HAP-1 (cell line): ENCODE results near the gene RUNX2.
"Not testable (repeated sequence)": the region's sequence is repeated elsewhere in the genome, so short reads cannot be mapped to it uniquely, and the experiment has no call there.

Experiments used
- DNase-seq, 2 experiments: peaks; one replicate each; pipeline ENCODE4 v3.0.0-alpha.2; 2016 to 2020; ENCODE audit warnings: low spot score in 2 of 2
- H3K27me3 ChIP-seq: fragments of 250-450 bp; sonication (Bioruptor Pico); 2 replicates; pipeline ENCODE4 v1.5.1; 2020; ENCODE audit warnings: low read depth, mild to moderate bottlenecking, moderate library complexity
- H3K36me3 ChIP-seq: fragments of 250-450 bp; sonication (Bioruptor Pico); replicated peaks from 2 replicates; pipeline ENCODE4 v1.5.1; 2020; ENCODE audit warnings: mild to moderate bottlenecking
- H3K4me1 ChIP-seq: fragments of 250-450 bp; sonication (Bioruptor Pico); 2 replicates; pipeline ENCODE4 v1.5.1; 2020; ENCODE audit warnings: mild to moderate bottlenecking
- H3K4me3 ChIP-seq: fragments of 250-450 bp; sonication (Bioruptor Pico); 2 replicates; pipeline ENCODE4 v1.5.1; 2020; ENCODE audit warnings: mild to moderate bottlenecking, moderate library complexity
- H3K9me3 ChIP-seq: fragments of 250-450 bp; sonication (Bioruptor Pico); 2 replicates; pipeline ENCODE4 v1.5.1; 2020; ENCODE audit warnings: mild to moderate bottlenecking, moderate library complexity
- in situ Hi-C: fragments of 300-500 bp; cut with MboI; formaldehyde crosslinking; loops from 3 replicates; pipeline ENCODE4 v1.14.3; 2020; ENCODE audit warnings: low sequenced_read_pairs, inconsistent platforms, mixed read lengths

The RUNX2 gene

DNA sequence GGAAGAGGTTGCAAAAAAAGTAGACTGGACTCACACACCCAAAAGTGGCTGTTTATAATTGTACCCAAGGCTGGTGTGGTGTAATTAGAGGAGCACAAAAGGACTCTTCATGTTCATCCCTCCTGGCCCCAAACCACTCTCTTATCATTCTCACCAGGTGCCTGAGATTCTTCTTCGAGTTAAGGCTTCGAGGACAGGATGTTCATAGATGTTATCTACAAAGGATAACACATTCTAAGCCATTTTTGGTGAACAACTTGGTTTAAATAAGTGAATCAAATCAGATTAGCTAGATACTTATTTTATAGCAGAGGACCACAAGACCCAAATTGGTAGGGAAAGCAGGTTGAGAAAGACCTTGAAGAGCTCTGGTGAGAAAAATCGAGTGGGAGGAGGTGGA lies 122.7 kb downstream of the RUNX2 start:
- H3K27me3 ChIP-seq: peaks cover 6% of the 10 kb centered on the region; the same call in 1 of the 2 replicates
- no peak overlapping the region for H3K4me3 ChIP-seq
- no peaks in the 10 kb centered on the region for H3K9me3 ChIP-seq
- DNase-seq: no peak
- H3K4me1 ChIP-seq: peaks cover 4% of the 10 kb centered on the region
- in situ Hi-C loops: no loop called here
- no peaks in the 10 kb centered on the region for H3K36me3 ChIP-seq

DNA sequence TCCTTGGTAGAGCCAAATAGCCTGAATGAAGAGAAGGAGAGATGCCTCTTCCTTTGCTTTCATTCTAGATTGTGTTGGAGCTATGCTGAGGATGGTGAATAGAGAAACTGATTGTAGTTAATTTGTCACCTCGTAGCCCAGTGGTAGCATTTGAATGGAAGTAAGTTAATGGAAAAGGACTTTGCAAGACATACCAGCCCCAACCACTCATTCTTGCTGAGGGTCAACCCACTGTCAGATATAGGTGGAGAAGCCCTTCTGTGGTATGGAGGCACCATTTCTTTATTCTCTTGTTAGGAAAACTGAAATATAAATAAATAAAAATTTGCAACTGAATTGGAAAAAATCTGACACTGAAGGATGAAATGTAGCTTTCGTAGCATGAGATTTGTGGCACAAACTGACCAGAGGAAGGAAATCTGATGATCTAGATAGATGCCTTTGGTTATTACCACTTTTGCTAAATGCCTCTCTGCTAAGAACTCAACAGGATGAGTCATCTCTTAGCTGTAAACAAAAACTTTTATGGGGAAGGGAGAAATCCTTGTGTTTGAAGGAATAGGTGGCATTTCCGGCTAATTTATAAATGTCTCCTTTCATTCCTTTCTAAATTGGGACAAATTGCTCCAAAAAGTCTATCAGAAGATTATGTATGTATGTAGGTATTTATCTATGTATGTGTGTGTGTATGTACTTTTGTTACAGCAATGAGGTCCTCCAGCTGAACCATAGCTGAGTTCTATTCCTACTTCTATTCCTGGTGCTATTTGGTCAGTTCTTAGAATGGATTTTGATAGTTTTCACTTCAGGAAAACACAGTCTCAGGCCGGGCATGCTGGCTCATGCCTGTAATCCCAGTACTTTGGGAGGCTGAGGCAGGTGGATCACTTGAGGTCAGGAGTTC lies 126.1 kb downstream of the RUNX2 start:
- no peaks in the 10 kb centered on the region for H3K4me1 ChIP-seq
- DNase-seq: no peak
- no peak overlapping the region for H3K4me3 ChIP-seq
- no peaks in the 10 kb centered on the region for H3K9me3 ChIP-seq
- peaks cover 6% of the 10 kb centered on the region for H3K27me3 ChIP-seq
- no peaks in the 10 kb centered on the region for H3K36me3 ChIP-seq
- in situ Hi-C loops: no loop called here

DNA sequence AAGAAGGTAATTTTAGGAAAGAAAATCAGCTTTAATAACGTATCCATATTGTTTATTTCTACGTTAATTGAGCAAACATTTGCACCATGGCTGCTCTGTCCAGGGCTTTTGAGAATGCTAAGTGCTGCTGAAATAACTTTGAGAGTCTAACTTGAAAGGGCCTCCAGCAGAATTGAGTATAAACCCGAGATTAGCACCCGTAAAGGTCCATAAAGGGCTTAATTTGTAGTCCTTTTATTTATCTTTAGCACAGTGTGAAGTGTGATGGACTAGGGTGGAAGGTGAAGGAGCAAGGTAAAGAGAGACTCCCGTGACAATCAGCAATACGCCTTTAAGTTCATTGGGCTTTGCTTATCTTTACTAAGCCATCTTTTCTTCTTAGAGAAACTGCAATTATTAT lies 127.3 kb downstream of the RUNX2 start:
- in situ Hi-C loops: no loop called here
- H3K4me1 ChIP-seq: no peaks in the 10 kb centered on the region
- no peak for DNase-seq
- no peaks in the 10 kb centered on the region for H3K9me3 ChIP-seq
- H3K4me3 ChIP-seq: no peak overlapping the region
- H3K27me3 ChIP-seq: peaks cover 6% of the 10 kb centered on the region
- no peaks in the 10 kb centered on the region for H3K36me3 ChIP-seq

DNA sequence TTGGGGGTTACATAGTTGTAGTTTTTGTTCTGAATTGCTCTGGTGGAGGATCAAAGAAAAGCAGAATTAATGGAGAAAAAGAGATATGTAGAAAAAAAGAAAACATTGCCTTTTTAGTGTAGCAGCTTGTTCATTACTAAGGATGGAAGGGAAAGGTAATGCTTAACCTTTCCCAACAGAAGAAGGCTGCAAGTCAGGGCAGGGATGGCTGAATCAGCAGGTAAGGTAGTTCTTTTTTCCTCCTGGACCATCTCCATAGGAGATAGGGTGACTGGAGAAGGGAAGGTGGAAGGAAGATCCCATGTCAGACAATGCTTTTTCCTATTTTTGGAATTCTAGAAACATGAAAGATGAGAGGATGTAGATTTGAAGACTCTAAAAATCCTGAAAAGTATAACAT lies 129.0 kb downstream of the RUNX2 start:
- in situ Hi-C loops: no loop called here
- no peaks in the 10 kb centered on the region for H3K36me3 ChIP-seq
- no peak overlapping the region for H3K4me3 ChIP-seq
- no peak for DNase-seq
- peaks cover 2% of the 10 kb centered on the region for H3K27me3 ChIP-seq
- no peaks in the 10 kb centered on the region for H3K4me1 ChIP-seq
- no peaks in the 10 kb centered on the region for H3K9me3 ChIP-seq

DNA sequence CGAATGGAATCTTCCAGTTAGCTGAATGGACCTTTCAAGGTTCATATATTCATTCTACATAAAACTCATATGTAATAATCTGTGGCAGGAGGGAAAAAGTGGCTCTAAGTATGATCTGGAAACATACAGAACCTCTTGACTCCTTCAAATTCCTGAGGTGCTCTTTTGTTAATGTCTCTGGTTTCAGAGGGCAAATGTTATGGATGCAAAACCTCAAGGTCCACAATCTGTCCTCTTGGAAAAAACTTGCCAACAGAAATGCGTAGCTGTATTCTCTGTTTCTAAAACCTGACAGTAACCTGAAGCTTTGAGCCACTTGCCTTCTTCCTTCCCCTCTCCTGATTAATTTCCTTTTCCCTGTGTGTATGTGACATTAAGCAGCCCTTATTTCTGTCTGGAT lies 130.5 kb downstream of the RUNX2 start:
- Histone ChIP-seq H3K4me3 (no peak overlapping the region), H3K4me1 (no peaks in the 10 kb centered on the region), H3K9me3 (no peaks in the 10 kb centered on the region), H3K27me3 (no peaks in the 10 kb centered on the region; the same call in none of the 2 replicates), H3K36me3 (no peaks in the 10 kb centered on the region)
- DNase-seq: no peak
- in situ Hi-C loops: no loop called here

DNA sequence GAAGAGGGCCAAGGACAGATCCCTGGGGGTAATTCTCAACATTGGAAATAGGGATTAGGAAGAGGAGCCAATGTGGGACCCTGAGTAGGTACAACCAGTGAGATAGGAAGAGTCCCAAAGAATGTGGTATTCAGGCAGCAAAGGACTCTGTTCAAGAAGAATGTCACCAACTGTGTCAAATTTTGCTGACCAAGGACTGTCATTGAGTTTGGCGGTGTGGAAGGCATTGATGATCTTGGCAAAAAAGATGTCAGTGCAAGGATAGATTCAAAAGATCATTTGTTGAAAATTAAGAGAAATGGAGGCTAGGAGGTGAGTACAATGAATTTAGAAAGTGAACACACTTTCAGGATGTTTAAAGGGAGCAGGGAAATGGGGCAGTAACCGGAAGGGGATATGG lies 132.0 kb downstream of the RUNX2 start:
- in situ Hi-C loops: no loop called here
- Histone ChIP-seq H3K27me3 (no peaks in the 10 kb centered on the region; the same call in none of the 2 replicates), H3K36me3 (no peaks in the 10 kb centered on the region), H3K9me3 (no peaks in the 10 kb centered on the region), H3K4me3 (no peak overlapping the region), H3K4me1 (no peaks in the 10 kb centered on the region)
- no peak for DNase-seq

DNA sequence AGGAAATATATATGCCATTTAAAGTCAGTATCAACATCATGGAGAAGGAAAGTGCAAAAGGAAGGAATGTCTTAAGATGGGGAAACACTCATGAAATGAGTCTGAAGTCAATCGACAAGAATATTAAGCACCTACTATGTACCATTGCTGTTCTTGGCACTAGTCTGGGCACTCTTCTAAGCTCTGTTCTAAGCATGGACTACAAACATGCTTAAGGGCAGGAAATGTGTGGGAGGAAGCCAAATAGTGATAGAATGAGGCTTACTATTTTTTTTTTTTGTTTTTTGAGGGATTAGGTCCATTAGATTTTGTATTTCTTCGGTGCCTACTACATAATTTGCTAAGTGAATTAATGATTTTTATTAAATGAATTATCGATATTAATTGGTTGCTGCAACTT lies 133.4 kb downstream of the RUNX2 start:
- Histone ChIP-seq H3K27me3 (no peaks in the 10 kb centered on the region; the same call in none of the 2 replicates), H3K36me3 (no peaks in the 10 kb centered on the region), H3K9me3 (no peaks in the 10 kb centered on the region), H3K4me1 (no peaks in the 10 kb centered on the region), H3K4me3 (no peak overlapping the region)
- in situ Hi-C loops: no loop called here
- DNase-seq: no peak

DNA sequence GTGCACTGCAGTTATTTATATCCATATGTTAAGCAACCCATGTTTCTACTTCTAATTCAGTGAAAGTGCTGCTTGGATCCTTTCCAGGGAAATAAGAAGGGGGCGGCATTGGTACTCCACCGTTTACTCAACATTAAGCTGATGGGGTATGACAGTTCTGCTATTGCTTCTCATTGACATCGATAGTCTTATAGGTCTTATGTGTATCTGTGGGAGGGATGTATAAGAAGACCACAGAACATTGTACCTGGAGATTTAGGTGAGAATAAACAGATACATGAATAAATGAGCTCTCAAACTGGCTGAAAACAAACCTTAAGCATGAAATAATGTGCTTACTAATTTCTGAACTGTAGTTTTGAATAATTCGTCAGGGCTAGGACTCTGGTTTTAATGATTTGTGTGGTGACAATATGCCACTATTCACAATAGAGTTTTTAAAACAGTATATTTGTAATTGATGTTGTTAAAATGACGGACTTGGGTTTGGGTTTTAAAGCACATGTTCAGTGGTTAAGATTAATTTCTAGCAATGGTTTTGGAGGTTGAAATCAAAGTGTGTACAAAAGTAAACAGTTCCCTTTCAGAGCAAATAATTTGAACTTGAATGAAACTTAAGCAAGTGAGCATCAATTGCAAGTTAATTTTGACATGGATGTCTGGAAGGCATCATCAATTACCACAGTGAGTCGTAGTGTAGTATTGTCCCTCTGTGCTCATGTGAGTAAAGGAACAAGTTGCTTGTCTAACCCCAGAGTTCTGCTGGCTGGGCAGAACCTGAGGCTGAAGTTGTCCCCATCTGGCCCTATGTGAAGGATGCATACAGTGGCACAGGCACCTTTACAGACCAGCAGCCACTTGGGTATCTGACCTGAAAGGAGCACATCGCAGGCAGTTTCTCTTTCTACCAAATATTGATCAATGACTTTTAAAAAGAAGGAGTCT lies 134.3 kb downstream of the RUNX2 start:
- H3K4me1 ChIP-seq: no peaks in the 10 kb centered on the region
- H3K4me3 ChIP-seq: no peak overlapping the region
- H3K9me3 ChIP-seq: no peaks in the 10 kb centered on the region
- H3K36me3 ChIP-seq: no peaks in the 10 kb centered on the region
- no peaks in the 10 kb centered on the region; the same call in 1 of the 2 replicates for H3K27me3 ChIP-seq
- in situ Hi-C loops: no loop called here
- no peak for DNase-seq

DNA sequence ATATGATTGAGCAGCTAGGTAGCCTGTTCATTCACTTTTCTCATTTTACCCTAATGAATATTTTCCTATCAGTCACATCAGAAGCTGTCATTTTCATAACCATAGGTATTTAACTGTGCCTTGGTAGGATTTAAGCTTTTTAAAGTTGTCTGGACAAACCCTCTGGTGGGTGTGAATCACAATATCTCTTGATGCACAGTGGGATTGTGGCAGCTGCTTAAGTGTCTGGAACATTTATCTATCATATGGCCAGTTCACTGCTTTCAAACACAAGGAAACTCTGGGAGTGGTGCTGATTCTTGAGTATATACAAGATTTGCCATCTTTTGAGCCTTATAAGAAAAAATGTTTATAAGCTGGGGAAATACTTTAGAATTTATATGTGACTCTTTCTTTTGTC lies 136.6 kb downstream of the RUNX2 start:
- DNase-seq: no peak
- Histone ChIP-seq H3K4me3 (no peak overlapping the region), H3K36me3 (no peaks in the 10 kb centered on the region), H3K27me3 (no peaks in the 10 kb centered on the region; the same call in 1 of the 2 replicates), H3K9me3 (no peaks in the 10 kb centered on the region), H3K4me1 (no peaks in the 10 kb centered on the region)
- in situ Hi-C loops: no loop called here

DNA sequence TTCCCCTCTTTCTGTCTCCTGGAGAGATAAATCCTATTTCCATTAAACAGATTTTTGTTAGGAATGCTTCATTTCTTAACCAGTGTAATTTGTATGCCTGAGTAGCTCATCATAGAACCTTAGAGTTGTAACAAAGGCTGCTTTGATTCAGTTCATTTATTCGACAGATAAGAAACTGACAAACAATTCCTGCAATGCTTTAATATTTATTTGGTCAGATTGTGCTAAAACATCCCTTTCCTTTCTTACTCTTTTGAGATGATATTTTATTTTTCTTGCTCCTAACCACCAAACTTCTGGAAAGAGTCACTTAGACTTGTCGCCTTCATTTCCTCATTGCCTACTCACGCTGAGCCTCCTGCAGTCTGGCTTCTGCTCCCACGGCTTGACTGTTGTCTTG lies 138.6 kb downstream of the RUNX2 start:
- DNase-seq: no peak
- no peaks in the 10 kb centered on the region for H3K4me1 ChIP-seq
- H3K27me3 ChIP-seq: no peaks in the 10 kb centered on the region; the same call in 1 of the 2 replicates
- in situ Hi-C loops: no loop called here
- H3K4me3 ChIP-seq: no peak overlapping the region
- no peaks in the 10 kb centered on the region for H3K9me3 ChIP-seq
- H3K36me3 ChIP-seq: no peaks in the 10 kb centered on the region

DNA sequence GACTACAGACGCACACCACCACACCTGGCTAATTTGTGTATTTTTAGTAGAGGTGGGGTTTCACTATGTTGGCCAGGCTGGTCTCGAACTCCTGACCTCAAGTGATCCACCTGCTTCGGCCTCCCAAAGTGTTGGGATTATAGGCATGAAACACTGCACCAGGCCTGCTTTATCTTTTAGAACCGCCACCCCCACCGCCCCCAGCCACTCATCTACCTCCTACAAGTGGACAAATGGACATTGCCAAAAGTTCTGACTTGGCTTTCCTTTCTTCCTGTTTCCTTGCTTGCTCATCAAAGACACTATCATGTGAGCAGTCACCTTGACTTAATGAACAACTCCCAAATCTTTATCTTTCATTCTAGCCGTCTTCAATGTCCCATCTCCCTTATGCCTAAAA lies 139.3 kb downstream of the RUNX2 start:
- in situ Hi-C loops, H3K4me1 ChIP-seq: not testable (repeated sequence)

DNA sequence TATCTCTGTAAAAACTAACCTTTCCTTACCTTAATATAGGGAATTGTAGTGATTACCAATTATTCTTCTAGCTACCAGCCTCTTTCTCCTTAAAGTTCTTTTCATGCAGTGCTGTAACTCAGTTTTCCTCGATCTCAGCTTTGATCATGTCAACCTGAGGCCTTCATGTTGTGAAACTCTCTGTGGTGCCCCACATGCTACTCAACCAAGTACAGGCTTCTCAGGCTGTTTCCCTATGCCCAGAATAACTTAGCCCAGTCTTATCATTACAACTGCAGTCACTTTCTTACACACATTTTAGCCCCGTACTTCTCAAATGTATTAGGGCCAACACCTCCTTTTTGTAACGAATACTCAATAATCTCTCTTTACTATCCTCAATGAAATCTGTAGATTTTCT lies 139.7 kb downstream of the RUNX2 start:
- no peaks in the 10 kb centered on the region for H3K27me3 ChIP-seq
- no peaks in the 10 kb centered on the region for H3K36me3 ChIP-seq
- DNase-seq: no peak
- H3K4me1 ChIP-seq: no peaks in the 10 kb centered on the region
- no peaks in the 10 kb centered on the region for H3K9me3 ChIP-seq
- in situ Hi-C loops: no loop called here
- no peak overlapping the region for H3K4me3 ChIP-seq

More for the DNA sequence above, 139.3 kb downstream of the RUNX2 start:
- H3K4me3 ChIP-seq, H3K27me3 ChIP-seq, DNase-seq, H3K36me3 ChIP-seq, H3K9me3 ChIP-seq: not testable (repeated sequence)

DNA sequence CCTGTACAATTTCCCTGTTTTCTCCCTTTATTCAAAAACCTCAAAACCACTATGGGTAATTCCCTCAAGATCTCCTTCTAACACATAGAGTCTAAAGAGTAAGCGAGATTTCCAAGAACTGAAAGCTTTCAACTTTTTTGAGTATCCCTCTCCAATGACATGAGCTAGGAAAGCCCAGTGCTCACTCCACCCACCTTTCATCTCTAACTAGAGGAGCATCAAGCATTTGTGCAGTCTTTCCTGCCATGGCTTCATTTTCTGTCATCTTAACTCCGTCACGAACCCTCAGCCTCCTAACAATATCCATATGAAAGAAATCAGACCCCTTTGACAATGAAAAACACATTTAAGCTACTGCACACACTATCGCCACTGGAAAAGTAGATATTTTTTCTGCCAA lies 141.5 kb downstream of the RUNX2 start:
- Histone ChIP-seq H3K36me3 (no peaks in the 10 kb centered on the region), H3K4me1 (no peaks in the 10 kb centered on the region), H3K4me3 (no peak overlapping the region), H3K9me3 (no peaks in the 10 kb centered on the region), H3K27me3 (no peaks in the 10 kb centered on the region)
- DNase-seq: no peak
- in situ Hi-C loops: no loop called here
